Activated naive CD4-positive, alpha-beta T cell treated with anti-CD3 and anti-CD28 coated beads for 36 hours (primary cell): Measurements from ENCODE around the gene PRODH. TPM values are rescaled to one million over a fixed set of nuclear protein-coding genes. Genes with fewer than 3 reads are reported as not detected.
"Not testable (repeated sequence)": the region's sequence is repeated elsewhere in the genome, so short reads cannot be mapped to it uniquely, and the experiment has no call there.

Source experiments
- CTCF ChIA-PET: fragments of 350-600 bp; sonication (Branson Sonifier 250); formaldehyde crosslinking; loops from one replicate; lab custom pipeline; 2021; ENCODE audit warnings: antibody characterized with exemption; lab: Charles Lee
- DNase-seq: peaks from one replicate; pipeline ENCODE4 v3.0.0-alpha.2; 2020
- H3K27ac Mint-ChIP-seq: one replicate; pipeline ENCODE4 v1.8.0; 2021; ENCODE audit warnings: mild to moderate bottlenecking, mixed read lengths
- H3K27me3 Mint-ChIP-seq: one replicate; pipeline ENCODE4 v1.8.0; 2021; ENCODE audit warnings: low read depth, mixed read lengths
- H3K36me3 Mint-ChIP-seq: one replicate; pipeline ENCODE4 v1.8.0; 2021; ENCODE audit warnings: low read depth, mixed read lengths
- H3K4me1 Mint-ChIP-seq: one replicate; pipeline ENCODE4 v1.8.0; 2021; ENCODE audit warnings: low read depth, mixed read lengths
- H3K4me3 Mint-ChIP-seq: one replicate; pipeline ENCODE4 v1.8.0; 2021; ENCODE audit warnings: mild to moderate bottlenecking, moderate library complexity, mixed read lengths
- H3K9me3 Mint-ChIP-seq: one replicate; pipeline ENCODE4 v1.8.0; 2021; ENCODE audit warnings: mixed read lengths
- intact Hi-C: fragments of 100-400 bp; cut with micrococcal nuclease; formaldehyde crosslinking; loops from one replicate; pipeline ENCODE4 v1.15.1; 2023
- total RNA-seq, 2 experiments: library from RNA; stranded (reverse); gene quantifications; one replicate each; pipeline ENCODE4 v1.2.3, GENCODE V29; 2021

The PRODH gene
- total RNA-seq, 2 experiments from 2014 or later: 0.12 to 0.30 TPM

- CTCF ChIA-PET: no interaction called here
- no peaks in the 10 kb centered on the region for H3K27me3 Mint-ChIP-seq
- DNase-seq: no peak
- intact Hi-C loops: no loop called here
- no peak overlapping the region for H3K27ac Mint-ChIP-seq
- no peaks in the 10 kb centered on the region for H3K9me3 Mint-ChIP-seq
- no peaks in the 10 kb centered on the region for H3K36me3 Mint-ChIP-seq
- no peaks in the 10 kb centered on the region for H3K4me1 Mint-ChIP-seq
- H3K4me3 Mint-ChIP-seq: no peak overlapping the region
Observed at GRCh38 chr22:18931905-18932652, 4.0 kb downstream of the PRODH start.

GRCh38 chr22:18929459-18929858 is 6.6 kb downstream of the PRODH start:
- Mint-ChIP-seq H3K27me3 (no peaks in the 10 kb centered on the region), H3K27ac (no peak overlapping the region), H3K9me3 (no peaks in the 10 kb centered on the region), H3K4me3 (no peak overlapping the region), H3K4me1 (no peaks in the 10 kb centered on the region), H3K36me3 (no peaks in the 10 kb centered on the region)
- CTCF ChIA-PET: no interaction called here
- intact Hi-C loops: no loop called here
- DNase-seq: no peak

GRCh38 chr22:18927573-18927972 is 8.5 kb downstream of the PRODH start:
- CTCF ChIA-PET: no interaction called here
- no peak for DNase-seq
- Mint-ChIP-seq H3K4me1 (no peaks in the 10 kb centered on the region), H3K9me3 (no peaks in the 10 kb centered on the region), H3K36me3 (no peaks in the 10 kb centered on the region), H3K27me3 (no peaks in the 10 kb centered on the region), H3K4me3 (no peak overlapping the region), H3K27ac (no peak overlapping the region)
- intact Hi-C loops: no loop called here

- H3K4me3 Mint-ChIP-seq: no peak overlapping the region
- H3K9me3 Mint-ChIP-seq: no peaks in the 10 kb centered on the region
Observed at GRCh38 chr22:18927020-18927419, 9.1 kb downstream of the PRODH start.

GRCh38 chr22:18925368-18926064 is 10.6 kb downstream of the PRODH start:
- Mint-ChIP-seq H3K27me3 (no peaks in the 10 kb centered on the region), H3K4me1 (no peaks in the 10 kb centered on the region), H3K4me3 (no peak overlapping the region), H3K36me3 (no peaks in the 10 kb centered on the region), H3K9me3 (no peaks in the 10 kb centered on the region), H3K27ac (no peak overlapping the region)
- intact Hi-C loops: no loop called here
- CTCF ChIA-PET: no interaction called here
- DNase-seq: no peak

More at GRCh38 chr22:18927020-18927419, 9.1 kb downstream of the PRODH start:
- no peak for DNase-seq
- no peaks in the 10 kb centered on the region for H3K27me3 Mint-ChIP-seq
- CTCF ChIA-PET: no interaction called here
- no peaks in the 10 kb centered on the region for H3K4me1 Mint-ChIP-seq
- no peak overlapping the region for H3K27ac Mint-ChIP-seq
- intact Hi-C loops: no loop called here
- H3K36me3 Mint-ChIP-seq: no peaks in the 10 kb centered on the region

- H3K4me3 Mint-ChIP-seq, H3K9me3 Mint-ChIP-seq, CTCF ChIA-PET, intact Hi-C loops, DNase-seq, H3K36me3 Mint-ChIP-seq, H3K4me1 Mint-ChIP-seq, H3K27me3 Mint-ChIP-seq, H3K27ac Mint-ChIP-seq: not testable (repeated sequence)
Observed at GRCh38 chr22:18920257-18920902, 15.7 kb downstream of the PRODH start.

- CTCF ChIA-PET: not testable (repeated sequence)
Observed at GRCh38 chr22:18917818-18918217, 18.3 kb downstream of the PRODH start.

GRCh38 chr22:18915550-18915949 is 20.5 kb downstream of the PRODH start:
- H3K9me3 Mint-ChIP-seq, H3K4me1 Mint-ChIP-seq, DNase-seq, H3K27me3 Mint-ChIP-seq, CTCF ChIA-PET, H3K36me3 Mint-ChIP-seq, intact Hi-C loops, H3K27ac Mint-ChIP-seq, H3K4me3 Mint-ChIP-seq: not testable (repeated sequence)

More at GRCh38 chr22:18917818-18918217, 18.3 kb downstream of the PRODH start:
- H3K27ac Mint-ChIP-seq, H3K27me3 Mint-ChIP-seq, H3K4me1 Mint-ChIP-seq, DNase-seq, H3K36me3 Mint-ChIP-seq, H3K4me3 Mint-ChIP-seq, intact Hi-C loops, H3K9me3 Mint-ChIP-seq: not testable (repeated sequence)

GRCh38 chr22:18914558-18914957 is 21.5 kb downstream of the PRODH start:
- H3K27ac Mint-ChIP-seq, H3K9me3 Mint-ChIP-seq, CTCF ChIA-PET, H3K4me3 Mint-ChIP-seq, H3K4me1 Mint-ChIP-seq, intact Hi-C loops, H3K27me3 Mint-ChIP-seq, H3K36me3 Mint-ChIP-seq, DNase-seq: not testable (repeated sequence)

- H3K27me3 Mint-ChIP-seq, H3K9me3 Mint-ChIP-seq, CTCF ChIA-PET, intact Hi-C loops, H3K4me3 Mint-ChIP-seq, H3K4me1 Mint-ChIP-seq, H3K36me3 Mint-ChIP-seq, H3K27ac Mint-ChIP-seq, DNase-seq: not testable (repeated sequence)
Observed at GRCh38 chr22:18912264-18912946, 23.7 kb downstream of the PRODH start.

- H3K27me3 Mint-ChIP-seq, H3K36me3 Mint-ChIP-seq, H3K27ac Mint-ChIP-seq, H3K4me3 Mint-ChIP-seq, H3K4me1 Mint-ChIP-seq, DNase-seq, intact Hi-C loops, H3K9me3 Mint-ChIP-seq, CTCF ChIA-PET: not testable (repeated sequence)
Observed at GRCh38 chr22:18911535-18911934, 24.6 kb downstream of the PRODH start.

- H3K27ac Mint-ChIP-seq: no peak overlapping the region
- no peaks in the 10 kb centered on the region for H3K4me1 Mint-ChIP-seq
- H3K36me3 Mint-ChIP-seq: no peaks in the 10 kb centered on the region
- H3K27me3 Mint-ChIP-seq: no peaks in the 10 kb centered on the region
- intact Hi-C loops: no loop called here
- no peak overlapping the region for H3K4me3 Mint-ChIP-seq
- CTCF ChIA-PET: no interaction called here
- H3K9me3 Mint-ChIP-seq: no peaks in the 10 kb centered on the region
- DNase-seq: no peak
Observed at GRCh38 chr22:18909556-18909955, 26.5 kb downstream of the PRODH start.
